Ovary (tissue), 9 donors: ENCODE results near the gene DENND1A. TPM values are rescaled to one million over a fixed set of nuclear protein-coding genes. Genes with fewer than 3 reads are reported as not detected.

Source experiments
- DNase-seq, 5 donors: peaks; one replicate each; pipeline ENCODE4 v3.0.0-alpha.2; 2019 to 2020
- H3K27ac ChIP-seq, 2 donors: fragments of 200-600 bp; one replicate each; pipeline versions ENCODE4 v1.5.1 to v1.8.0; 2019 to 2022
- H3K27me3 ChIP-seq: fragments of 200-600 bp; one replicate; pipeline ENCODE4 v1.8.0; 2022
- H3K36me3 ChIP-seq: fragments of 200-600 bp; sonication (generic); one replicate; pipeline ENCODE4 v1.5.1; 2019
- H3K4me1 ChIP-seq: one replicate; pipeline ENCODE4 v1.8.1; 2013; ENCODE audit warnings: mild to moderate bottlenecking, moderate library complexity; ENCODE audit not compliant: insufficient read depth
- H3K4me3 ChIP-seq: fragments of 200-600 bp; sonication (generic); one replicate; pipeline ENCODE4 v1.5.1; 2017
- H3K9me3 ChIP-seq, 2 donors: fragments of 200-600 bp in 1 of 2; sonication (generic) in 1 of 2; one replicate each; pipeline versions ENCODE4 v1.5.1 to v1.8.1; 2013 to 2019; ENCODE audit warnings: mild to moderate bottlenecking in 1 of 2, moderate library complexity in 1 of 2
- CTCF ChIP-seq, 3 donors: fragments of 450-650 bp in 2 of 3; fragments of 200-600 bp in 1 of 3; IDR thresholded peaks; one replicate each; pipeline versions ENCODE4 v1.5.1 to v1.8.0; 2016 to 2022; ENCODE audit warnings: antibody characterized with exemption in 3 of 3, mild to moderate bottlenecking in 1 of 3
- EP300 ChIP-seq: sonication (generic); formaldehyde crosslinking; IDR thresholded peaks from one replicate; pipeline ENCODE4 v1.6.1; 2017; ENCODE audit warnings: antibody characterized with exemption
- POLR2A ChIP-seq: fragments of 450-650 bp; IDR thresholded peaks from one replicate; pipeline ENCODE4 v1.6.1; 2017; ENCODE audit warnings: antibody characterized with exemption, mild to moderate bottlenecking, moderate library complexity
- WGBS, 3 donors: extraction: QIAGEN DNeasy Blood & Tissue Kit in 1 of 3; methylation state at CpG; one replicate each; pipeline versions ENCODE4 v1.1.5 to v1.1.7; 2013 to 2017; 5-methylcytosine and 5-hydroxymethylcytosine counted together
- intact Hi-C, 4 donors: fragments of 100-400 bp; cut with DNase I; formaldehyde crosslinking; loops; one replicate each; pipeline versions ENCODE4 v1.11.0 to v1.15.1; 2022 to 2023
- polyA plus RNA-seq, 2 donors: library from polyadenylated mRNA; stranded (reverse); fragments of 200-250 nt in 1 of 2; fragments of 350-450 nt in 1 of 2; fragmentation: Illumina TruSeq in 1 of 2; extraction: RNeasy Lipid Tissue Mini Kit (QIAGEN cat#74804) in 1 of 2; gene quantifications; one replicate each; pipeline ENCODE4 v1.2.3, GENCODE V29; 2013 to 2014
- total RNA-seq, 7 donors: library from RNA; depleted of rRNA in 2 of 7; stranded (reverse); fragments of >200 nt in 2 of 7; fragmentation: NEBNext Ultra II Directional in 3 of 7; extraction: Animal tissue kit (Norgen Biotek cat#: 25700) in 3 of 7; gene quantifications; one replicate each; pipeline versions ENCODE4 v1.1.0 to v1.2.4, GENCODE V29; 2016 to 2023
- donor health status: DM: no; HTN: no; CAD: no; lungs with moderate emphysema.
- donor health status: DM: no; HTN: no; CAD: no.
- donor health status: Bipolar disorder and iron deficiency.
- donor health status: DM: yes; HTN: yes; CAD: no.
- donor health status: DM: no; HTN: no; CAD: no.
- donor health status: DM: yes; HTN: yes; CAD: no.

DENND1A gene
- total and polyA plus RNA-seq, 9 donors: 10.4 to 24.5 (median 17.1) TPM

- Histone ChIP-seq H3K36me3 (no peaks in the 10 kb centered on the region), H3K4me1 (no peaks in the 10 kb centered on the region), H3K9me3 (no peaks in the 10 kb centered on the region), H3K27me3 (no peaks in the 10 kb centered on the region), H3K27ac (no peak overlapping the region), H3K4me3 (no peak overlapping the region)
- intact Hi-C loops: loop anchor here in 1 of 4 donors (2.0 kb wide), 1 partner anchor 17 kb away; no protein-coding TSS in a partner anchor
- TF ChIP-seq CTCF (IDR thresholded peaks at IDR 0.05) (no peak), EP300 (no peak), POLR2A (no peak)
- 94 to 98% (median 97%) methylated on average over 5 of the region's 5 CpGs for WGBS, 3 donors
- DNase-seq: no peak
Measured at GRCh38 chr9:123651871-123652270, 278.1 kb downstream of the DENND1A start.

GRCh38 chr9:123651273-123651672 lies 278.7 kb downstream of the DENND1A start:
- H3K4me1 ChIP-seq: no peaks in the 10 kb centered on the region
- H3K27me3 ChIP-seq: no peaks in the 10 kb centered on the region
- TF ChIP-seq CTCF (IDR thresholded peaks at IDR 0.05) (no peak), POLR2A (no peak), EP300 (no peak)
- no peaks in the 10 kb centered on the region for H3K9me3 ChIP-seq
- 83 to 92% (median 89%) methylated on average over 8 of the region's 8 CpGs for WGBS, 3 donors
- no peak overlapping the region for H3K27ac ChIP-seq
- no peak for DNase-seq
- intact Hi-C loops: no loop called here
- no peak overlapping the region for H3K4me3 ChIP-seq
- H3K36me3 ChIP-seq: no peaks in the 10 kb centered on the region

GRCh38 chr9:123649909-123650308 lies 280.0 kb downstream of the DENND1A start:
- intact Hi-C loops: no loop called here
- Histone ChIP-seq H3K27me3 (no peaks in the 10 kb centered on the region), H3K36me3 (no peaks in the 10 kb centered on the region), H3K4me1 (no peaks in the 10 kb centered on the region), H3K27ac (no peak overlapping the region), H3K9me3 (no peaks in the 10 kb centered on the region), H3K4me3 (no peak overlapping the region)
- DNase-seq: no peak
- TF ChIP-seq CTCF (IDR thresholded peaks at IDR 0.05): no peak
- TF ChIP-seq EP300: no peak
- no peak for TF ChIP-seq POLR2A
- WGBS, 3 donors: 95 to 98% (median 98%) methylated on average over 3 of the region's 3 CpGs

GRCh38 chr9:123647145-123647544 lies 282.8 kb downstream of the DENND1A start:
- Histone ChIP-seq H3K27me3 (no peaks in the 10 kb centered on the region), H3K9me3 (no peaks in the 10 kb centered on the region), H3K4me1 (peaks cover 6% of the 10 kb centered on the region), H3K4me3 (no peak overlapping the region), H3K27ac (no peak overlapping the region), H3K36me3 (no peaks in the 10 kb centered on the region)
- intact Hi-C loops: no loop called here
- no peak for DNase-seq
- TF ChIP-seq EP300: no peak
- TF ChIP-seq POLR2A: no peak
- TF ChIP-seq CTCF (IDR thresholded peaks at IDR 0.05): no peak
- 83 to 87% (median 83%) methylated on average over 2 of the region's 2 CpGs for WGBS, 3 donors

GRCh38 chr9:123645762-123646161 lies 284.2 kb downstream of the DENND1A start:
- DNase-seq: no peak
- Histone ChIP-seq H3K27me3 (no peaks in the 10 kb centered on the region), H3K27ac (no peak overlapping the region), H3K4me1 (peaks cover 6% of the 10 kb centered on the region), H3K4me3 (no peak overlapping the region), H3K36me3 (no peaks in the 10 kb centered on the region), H3K9me3 (no peaks in the 10 kb centered on the region)
- intact Hi-C loops: no loop called here
- WGBS, 3 donors: 75 to 87% (median 80%) methylated on average over 9 of the region's 9 CpGs
- TF ChIP-seq CTCF (IDR thresholded peaks at IDR 0.05): no peak
- no peak for TF ChIP-seq POLR2A
- TF ChIP-seq EP300: no peak
